ENCODE measurements around the gene PPP2R2C. TPM values are rescaled to one million over a fixed set of nuclear protein-coding genes. Genes with fewer than 3 reads are reported as not detected.

Gene PPP2R2C
- total RNA-seq, 2 experiments from 2014 or later = not detected

DNA sequence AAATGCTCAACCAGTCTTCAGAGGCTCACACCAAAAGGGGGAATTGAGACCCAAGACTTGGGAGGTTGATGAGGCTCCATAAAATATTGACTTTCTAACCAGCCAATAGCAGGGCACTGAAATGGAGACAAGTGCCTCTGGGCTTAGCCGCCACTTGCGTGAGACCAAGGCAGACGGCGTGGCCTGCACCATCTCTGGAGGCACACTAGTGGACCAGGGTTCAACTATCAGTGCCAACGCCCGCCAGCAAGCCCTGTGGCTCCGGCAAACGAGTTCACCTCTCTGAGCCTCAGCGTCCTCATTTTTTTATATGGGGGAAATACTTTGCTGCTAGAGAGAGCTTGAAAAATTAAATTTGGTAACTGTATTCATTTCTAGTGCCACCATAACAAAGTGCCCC lies 50.3 kb downstream of the PPP2R2C start:
- no peak for DNase-seq
- Mint-ChIP-seq H3K4me1 (ENCODE audit: low read depth) (no peaks in the 10 kb centered on the region), H3K27ac (no peak overlapping the region), H3K4me3 (no peak overlapping the region), H3K36me3 (no peaks in the 10 kb centered on the region), H3K9me3 (no peaks in the 10 kb centered on the region), H3K27me3 (peaks cover 8% of the 10 kb centered on the region)
- intact Hi-C loops (cut with micrococcal nuclease) = no loop called here
- ChIA-PET POLR2A (no interaction called here), CTCF (no interaction called here)

DNA sequence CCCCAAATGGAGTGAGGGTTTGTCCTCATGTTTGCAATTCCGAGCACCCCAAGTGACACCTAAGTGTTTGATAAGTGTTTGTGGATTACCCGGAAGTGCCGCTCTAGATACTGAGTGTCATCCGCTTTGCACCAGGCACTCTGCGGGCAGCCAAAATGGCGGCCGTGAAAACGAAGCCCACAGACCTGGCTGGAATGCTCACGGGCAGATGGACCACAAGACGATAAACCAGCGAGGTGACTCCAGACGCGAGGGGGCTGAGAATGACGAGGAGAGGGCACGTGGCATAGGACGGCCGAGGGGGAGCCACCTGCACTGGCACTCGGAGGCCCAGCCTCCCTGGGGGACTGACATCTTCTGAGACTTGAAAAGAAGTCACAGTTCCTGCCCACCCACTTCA lies 51.0 kb downstream of the PPP2R2C start:
- Mint-ChIP-seq H3K4me3 (no peak overlapping the region), H3K4me1 (ENCODE audit: low read depth) (no peaks in the 10 kb centered on the region), H3K27me3 (peaks cover 8% of the 10 kb centered on the region), H3K9me3 (no peaks in the 10 kb centered on the region), H3K27ac (no peak overlapping the region), H3K36me3 (no peaks in the 10 kb centered on the region)
- DNase-seq = no peak
- CTCF ChIA-PET = no interaction called here
- POLR2A ChIA-PET = no interaction called here
- intact Hi-C loops (cut with micrococcal nuclease) = no loop called here

DNA sequence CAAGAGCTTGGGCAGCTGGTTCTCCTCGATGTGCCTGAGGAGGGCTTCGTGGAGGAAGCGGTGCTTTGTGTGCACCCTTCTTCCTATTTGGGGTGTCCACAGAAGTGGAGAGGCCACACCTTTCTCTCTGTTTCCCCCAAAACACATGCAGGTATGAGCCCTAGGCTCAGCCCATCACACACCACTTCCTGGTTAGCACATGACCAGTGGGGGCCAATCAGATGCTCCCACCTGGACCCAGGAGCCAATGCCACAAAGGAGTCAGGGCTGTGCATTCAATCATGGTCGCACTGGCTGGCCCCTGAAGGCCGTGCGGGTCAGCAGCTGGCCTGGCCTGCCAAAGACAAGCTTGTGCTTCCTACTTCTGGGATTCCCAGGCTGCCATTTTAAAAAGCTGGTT lies 51.4 kb downstream of the PPP2R2C start:
- CTCF ChIA-PET = no interaction called here
- no peak overlapping the region for H3K27ac Mint-ChIP-seq

GRCh38 chr4:6420036-6420435 lies 52.4 kb downstream of the PPP2R2C start:
- CTCF ChIA-PET = no interaction called here
- no peak for DNase-seq
- Mint-ChIP-seq H3K27me3 (peaks cover 14% of the 10 kb centered on the region), H3K4me3 (no peak overlapping the region), H3K9me3 (no peaks in the 10 kb centered on the region), H3K4me1 (ENCODE audit: low read depth) (no peaks in the 10 kb centered on the region), H3K36me3 (no peaks in the 10 kb centered on the region), H3K27ac (no peak overlapping the region)
- intact Hi-C loops (cut with micrococcal nuclease) = no loop called here
- POLR2A ChIA-PET = no interaction called here

More for the DNA sequence above, 51.4 kb downstream of the PPP2R2C start:
- no peaks in the 10 kb centered on the region for H3K9me3 Mint-ChIP-seq
- POLR2A ChIA-PET = no interaction called here
- DNase-seq = no peak
- intact Hi-C loops (cut with micrococcal nuclease) = no loop called here
- peaks cover 10% of the 10 kb centered on the region for H3K27me3 Mint-ChIP-seq
- H3K4me3 Mint-ChIP-seq = no peak overlapping the region
- no peaks in the 10 kb centered on the region for H3K4me1 Mint-ChIP-seq (ENCODE audit: low read depth)
- no peaks in the 10 kb centered on the region for H3K36me3 Mint-ChIP-seq

- ChIA-PET POLR2A (no interaction called here), CTCF (interaction anchor here (1.2 kb wide), 1 partner anchor 99 kb away, joined by 4 read pairs; no protein-coding TSS in a partner anchor)
- intact Hi-C loops (cut with micrococcal nuclease) = no loop called here
Observed at GRCh38 chr4:6419452-6420028, 52.9 kb downstream of the PPP2R2C start.

DNA sequence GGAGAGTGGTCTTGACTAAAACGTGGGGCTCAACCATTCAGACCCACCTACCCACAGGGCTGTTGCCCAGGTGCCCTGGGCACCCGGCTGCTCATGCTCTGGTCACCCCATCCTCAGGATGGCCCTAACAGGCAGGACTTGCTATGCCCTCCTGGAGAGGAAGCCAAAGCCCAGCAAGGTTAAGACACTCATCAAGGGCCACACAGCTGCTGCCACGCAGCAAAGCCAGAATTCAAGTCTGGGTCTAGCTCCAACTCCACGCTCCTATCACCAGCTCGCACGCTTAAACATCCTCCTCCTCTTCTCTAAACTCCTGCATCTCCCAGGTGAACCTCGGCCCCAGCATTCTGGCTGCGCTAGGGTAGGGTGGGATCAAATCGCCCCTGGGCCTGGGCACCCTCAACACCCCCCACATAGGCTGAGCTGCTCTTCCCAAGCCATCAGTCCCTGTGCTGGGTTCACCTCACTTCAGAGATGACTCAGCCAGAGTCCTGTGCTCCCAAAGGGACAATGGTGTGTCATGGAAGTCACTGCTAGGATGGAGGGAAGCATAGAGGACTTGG lies 54.1 kb downstream of the PPP2R2C start:
- CTCF ChIA-PET = interaction anchor here (1.2 kb wide), 1 partner anchor 98 kb away, joined by 4 read pairs; no protein-coding TSS in a partner anchor
- Mint-ChIP-seq H3K4me1 (ENCODE audit: low read depth) (no peaks in the 10 kb centered on the region), H3K4me3 (no peak overlapping the region), H3K36me3 (no peaks in the 10 kb centered on the region), H3K9me3 (no peaks in the 10 kb centered on the region), H3K27me3 (peaks cover 10% of the 10 kb centered on the region), H3K27ac (no peak overlapping the region)
- no peak for DNase-seq
- POLR2A ChIA-PET = no interaction called here
- intact Hi-C loops (cut with micrococcal nuclease) = no loop called here

More at GRCh38 chr4:6419452-6420028, 52.9 kb downstream of the PPP2R2C start:
- no peak for DNase-seq
- peaks cover 14% of the 10 kb centered on the region for H3K27me3 Mint-ChIP-seq
- no peak overlapping the region for H3K4me3 Mint-ChIP-seq
- no peaks in the 10 kb centered on the region for H3K4me1 Mint-ChIP-seq (ENCODE audit: low read depth)
- no peaks in the 10 kb centered on the region for H3K36me3 Mint-ChIP-seq
- no peak overlapping the region for H3K27ac Mint-ChIP-seq
- H3K9me3 Mint-ChIP-seq = no peaks in the 10 kb centered on the region

- Mint-ChIP-seq H3K27me3 (peaks cover 11% of the 10 kb centered on the region), H3K4me3 (no peak overlapping the region), H3K4me1 (ENCODE audit: low read depth) (no peaks in the 10 kb centered on the region), H3K27ac (no peak overlapping the region), H3K9me3 (peaks cover 2% of the 10 kb centered on the region), H3K36me3 (no peaks in the 10 kb centered on the region)
- DNase-seq = no peak
- POLR2A ChIA-PET = no interaction called here
- intact Hi-C loops (cut with micrococcal nuclease) = no loop called here
- CTCF ChIA-PET = no interaction called here
Observed at GRCh38 chr4:6417516-6418050, 54.8 kb downstream of the PPP2R2C start.

GRCh38 chr4:6416518-6417286 lies 55.7 kb downstream of the PPP2R2C start:
- Mint-ChIP-seq H3K4me3 (no peak overlapping the region), H3K36me3 (no peaks in the 10 kb centered on the region), H3K27ac (no peak overlapping the region), H3K4me1 (ENCODE audit: low read depth) (no peaks in the 10 kb centered on the region), H3K27me3 (peaks cover 11% of the 10 kb centered on the region), H3K9me3 (peaks cover 2% of the 10 kb centered on the region)
- ChIA-PET CTCF (no interaction called here), POLR2A (no interaction called here)
- intact Hi-C loops (cut with micrococcal nuclease) = no loop called here
- no peak for DNase-seq

DNA sequence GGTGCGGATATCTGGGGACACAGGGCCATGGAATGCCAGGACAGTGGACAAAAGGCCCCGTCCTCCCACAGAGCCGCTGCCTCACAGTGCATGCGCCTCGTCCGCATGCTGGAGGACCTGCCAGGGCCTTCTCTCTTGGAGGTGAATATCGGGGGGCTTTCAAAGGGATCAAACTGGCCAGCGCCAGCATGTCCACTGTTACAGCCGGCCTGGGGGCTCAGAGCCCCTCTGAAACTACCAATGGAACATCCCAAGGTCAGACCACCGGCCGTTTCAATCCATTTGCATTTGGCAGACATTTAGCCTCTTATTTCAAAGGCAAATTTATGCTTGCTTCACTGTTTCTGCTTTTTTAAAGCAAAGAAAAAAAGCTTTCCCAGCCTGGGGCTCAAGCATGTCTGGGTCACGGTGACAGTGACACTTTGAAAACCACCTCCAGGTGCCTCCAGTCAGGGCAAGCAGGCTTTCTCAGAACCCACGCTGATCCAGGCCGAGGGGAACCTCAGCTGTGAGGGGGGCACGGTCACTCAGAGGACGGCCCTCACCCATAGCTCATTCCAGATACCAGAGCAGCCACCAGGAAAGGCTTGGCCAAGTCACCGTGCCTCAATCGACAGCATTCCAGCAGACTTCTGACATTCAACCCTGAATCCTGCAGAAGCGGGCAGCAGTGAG lies 57.2 kb downstream of the PPP2R2C start:
- Mint-ChIP-seq H3K4me1 (ENCODE audit: low read depth) (no peaks in the 10 kb centered on the region), H3K9me3 (peaks cover 2% of the 10 kb centered on the region), H3K27ac (no peak overlapping the region), H3K4me3 (no peak overlapping the region), H3K27me3 (peaks cover 12% of the 10 kb centered on the region), H3K36me3 (no peaks in the 10 kb centered on the region)
- DNase-seq = no peak
- ChIA-PET POLR2A (no interaction called here), CTCF (no interaction called here)
- intact Hi-C loops (cut with micrococcal nuclease) = no loop called here

GRCh38 chr4:6414578-6414977 lies 57.8 kb downstream of the PPP2R2C start:
- Mint-ChIP-seq H3K36me3 (no peaks in the 10 kb centered on the region), H3K27ac (no peak overlapping the region), H3K27me3 (peaks cover 12% of the 10 kb centered on the region), H3K4me1 (ENCODE audit: low read depth) (no peaks in the 10 kb centered on the region), H3K9me3 (peaks cover 2% of the 10 kb centered on the region), H3K4me3 (no peak overlapping the region)
- CTCF ChIA-PET = no interaction called here
- POLR2A ChIA-PET = no interaction called here
- DNase-seq = no peak
- intact Hi-C loops (cut with micrococcal nuclease) = no loop called here

DNA sequence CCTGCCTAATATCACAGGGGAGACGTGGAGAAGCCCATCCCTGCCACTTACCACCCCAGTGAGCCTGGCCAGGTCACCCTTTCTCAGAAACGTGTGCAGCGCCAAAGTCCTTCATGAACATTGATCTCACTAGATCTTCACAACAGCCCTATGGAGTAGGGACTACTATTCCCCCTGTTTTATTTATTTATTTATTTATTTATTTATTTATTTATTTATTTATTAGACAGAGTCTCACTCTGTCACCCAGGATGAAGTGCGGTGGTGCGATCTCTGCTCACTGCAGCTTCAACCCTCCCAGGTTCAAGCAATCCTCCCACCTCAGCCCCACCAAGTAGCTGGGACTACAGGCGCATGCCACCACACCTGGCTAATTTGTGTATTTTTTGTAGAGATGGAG lies 61.8 kb downstream of the PPP2R2C start:
- DNase-seq = no peak
- CTCF ChIA-PET = no interaction called here
- Mint-ChIP-seq H3K27me3 (peaks cover 7% of the 10 kb centered on the region), H3K9me3 (peaks cover 2% of the 10 kb centered on the region), H3K36me3 (no peaks in the 10 kb centered on the region), H3K4me3 (no peak overlapping the region), H3K27ac (no peak overlapping the region), H3K4me1 (ENCODE audit: low read depth) (no peaks in the 10 kb centered on the region)
- intact Hi-C loops (cut with micrococcal nuclease) = no loop called here
- POLR2A ChIA-PET = no interaction called here

DNA sequence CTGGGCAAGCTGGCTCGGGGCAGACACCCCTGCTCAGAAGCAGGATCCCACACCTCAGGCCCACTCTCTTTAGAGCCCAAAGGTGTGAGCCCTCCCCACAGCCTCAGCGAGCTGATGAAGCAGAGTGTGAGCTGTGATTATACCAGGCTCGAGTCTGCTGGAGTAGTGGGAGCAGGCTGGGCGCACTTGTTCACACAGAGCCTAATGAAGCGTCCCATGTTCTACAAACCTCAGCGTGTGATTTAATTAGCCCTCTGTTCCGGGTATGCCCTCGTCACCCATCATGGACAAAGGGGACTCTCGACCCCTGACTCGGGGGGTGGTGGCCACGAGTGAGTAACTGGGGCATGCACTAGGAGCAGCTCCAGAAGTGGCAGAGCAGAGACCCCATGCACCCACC lies 62.3 kb downstream of the PPP2R2C start:
- H3K9me3 Mint-ChIP-seq = peaks cover 2% of the 10 kb centered on the region
- no peak for DNase-seq
- no peak overlapping the region for H3K27ac Mint-ChIP-seq
- CTCF ChIA-PET = no interaction called here
- intact Hi-C loops (cut with micrococcal nuclease) = no loop called here
- no peak overlapping the region for H3K4me3 Mint-ChIP-seq
- H3K36me3 Mint-ChIP-seq = no peaks in the 10 kb centered on the region
- H3K4me1 Mint-ChIP-seq (ENCODE audit: low read depth) = no peaks in the 10 kb centered on the region
- peaks cover 8% of the 10 kb centered on the region for H3K27me3 Mint-ChIP-seq
- POLR2A ChIA-PET = no interaction called here
